ENCODE measurements around the gene SLC41A3.

SLC41A3 gene

GRCh38 chr3:126065876-126066275 lies 18.0 kb downstream of the SLC41A3 start:
- TF ChIP-seq, protein P1, sequence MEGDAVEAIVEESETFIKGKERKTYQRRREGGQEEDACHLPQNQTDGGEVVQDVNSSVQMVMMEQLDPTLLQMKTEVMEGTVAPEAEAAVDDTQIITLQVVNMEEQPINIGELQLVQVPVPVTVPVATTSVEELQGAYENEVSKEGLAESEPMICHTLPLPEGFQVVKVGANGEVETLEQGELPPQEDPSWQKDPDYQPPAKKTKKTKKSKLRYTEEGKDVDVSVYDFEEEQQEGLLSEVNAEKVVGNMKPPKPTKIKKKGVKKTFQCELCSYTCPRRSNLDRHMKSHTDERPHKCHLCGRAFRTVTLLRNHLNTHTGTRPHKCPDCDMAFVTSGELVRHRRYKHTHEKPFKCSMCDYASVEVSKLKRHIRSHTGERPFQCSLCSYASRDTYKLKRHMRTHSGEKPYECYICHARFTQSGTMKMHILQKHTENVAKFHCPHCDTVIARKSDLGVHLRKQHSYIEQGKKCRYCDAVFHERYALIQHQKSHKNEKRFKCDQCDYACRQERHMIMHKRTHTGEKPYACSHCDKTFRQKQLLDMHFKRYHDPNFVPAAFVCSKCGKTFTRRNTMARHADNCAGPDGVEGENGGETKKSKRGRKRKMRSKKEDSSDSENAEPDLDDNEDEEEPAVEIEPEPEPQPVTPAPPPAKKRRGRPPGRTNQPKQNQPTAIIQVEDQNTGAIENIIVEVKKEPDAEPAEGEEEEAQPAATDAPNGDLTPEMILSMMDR (conservative IDR thresholded peaks at IDR 0.05; ENCODE audit: low read length) = no peak
- DNase-seq (ENCODE audit: low read depth) = no peak
- no peak overlapping the region for H3K4me3 ChIP-seq (ENCODE audit: low read length)

DNA sequence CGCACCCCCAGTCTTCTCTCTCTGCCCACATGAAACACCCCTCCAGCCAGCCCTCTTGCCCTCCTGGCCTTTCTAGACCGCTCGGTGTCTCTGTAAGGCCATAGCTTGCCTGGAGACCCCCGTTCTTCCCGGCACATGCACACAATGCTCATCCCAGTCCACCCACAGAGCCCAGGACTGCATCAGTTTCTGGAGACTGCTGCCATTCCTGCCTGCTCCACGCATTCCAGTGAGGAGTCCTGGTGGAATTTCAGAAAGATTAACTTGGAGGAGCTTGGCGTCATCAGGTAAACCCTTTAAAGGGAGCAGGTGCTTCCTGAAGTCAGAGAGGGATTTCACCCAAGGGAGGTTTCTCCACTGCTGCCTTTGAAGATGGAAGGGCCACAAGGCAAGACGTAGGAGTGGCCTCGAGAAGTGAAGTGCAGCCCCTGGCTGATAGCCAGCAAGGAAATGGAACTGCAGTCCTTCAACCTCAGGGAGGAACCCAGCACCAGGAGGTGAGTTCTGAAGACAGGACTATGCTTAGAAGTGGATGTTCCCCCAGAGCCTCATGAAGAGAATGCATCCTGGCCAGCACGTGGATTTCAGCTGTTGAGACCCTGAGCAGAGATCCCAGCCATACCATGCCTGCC lies 19.2 kb downstream of the SLC41A3 start:
- TF ChIP-seq, protein P1 (conservative IDR thresholded peaks at IDR 0.05; ENCODE audit: low read length) = no peak
- no peak for DNase-seq (ENCODE audit: low read depth)
- no peak overlapping the region for H3K4me3 ChIP-seq (ENCODE audit: low read length)

- no peak for DNase-seq (ENCODE audit: low read depth)
- H3K4me3 ChIP-seq (ENCODE audit: low read length) = no peak overlapping the region
- TF ChIP-seq, protein P1 (conservative IDR thresholded peaks at IDR 0.05; ENCODE audit: low read length) = no peak
Observed at GRCh38 chr3:126063358-126063965, 20.5 kb downstream of the SLC41A3 start.

- no peak overlapping the region for H3K4me3 ChIP-seq (ENCODE audit: low read length)
- no peak for DNase-seq (ENCODE audit: low read depth)
- TF ChIP-seq, protein P1 (conservative IDR thresholded peaks at IDR 0.05; ENCODE audit: low read length) = no peak
Observed at GRCh38 chr3:126061301-126062032, 22.5 kb downstream of the SLC41A3 start.

GRCh38 chr3:126060613-126061145 lies 23.2 kb downstream of the SLC41A3 start:
- DNase-seq (ENCODE audit: low read depth) = no peak
- TF ChIP-seq, protein P1 (conservative IDR thresholded peaks at IDR 0.05; ENCODE audit: low read length) = no peak
- H3K4me3 ChIP-seq (ENCODE audit: low read length) = no peak overlapping the region

DNA sequence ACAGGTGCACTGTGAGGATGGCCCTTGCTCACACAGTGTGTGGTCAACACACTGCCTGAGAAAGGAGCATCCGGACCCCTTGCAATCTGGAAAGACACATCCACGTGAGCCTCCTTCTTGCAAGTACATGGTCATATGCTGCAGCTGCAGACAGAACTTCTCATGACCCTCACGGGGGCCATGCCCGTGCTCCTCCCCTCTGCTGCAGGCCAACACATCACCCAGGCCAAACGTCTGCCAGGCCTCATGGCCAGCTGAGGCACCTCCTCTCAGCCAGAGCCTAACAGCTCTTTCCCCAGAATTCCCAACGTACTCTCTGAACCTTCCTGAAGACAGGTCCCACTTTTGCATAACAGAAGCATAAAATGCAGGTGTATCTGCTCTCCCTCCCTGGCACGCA lies 25.3 kb downstream of the SLC41A3 start:
- no peak for DNase-seq (ENCODE audit: low read depth)
- TF ChIP-seq, protein P1 (conservative IDR thresholded peaks at IDR 0.05; ENCODE audit: low read length) = no peak

More for the DNA sequence above, 25.3 kb downstream of the SLC41A3 start:
- H3K4me3 ChIP-seq (ENCODE audit: low read length) = no peak overlapping the region
